Cardiac muscle cell (in vitro differentiated cells and primary cell): ENCODE results near the gene NR6A1. TPM values are rescaled to one million over a fixed set of nuclear protein-coding genes. Genes with fewer than 3 reads are reported as not detected.

Source experiments
- DNase-seq, 2 donors: peaks; one replicate each; pipeline versions ENCODE4 v3.0.0 to v3.0.0-alpha.2; 2010 to 2017; ENCODE audit warnings: low read depth in 1 of 2, low spot score in 1 of 2
- H3K27ac ChIP-seq: fragments of 200-600 bp; sonication (generic); 2 replicates; pipeline ENCODE4 v1.5.1; 2016
- H3K27me3 ChIP-seq: fragments of 200-600 bp; sonication (generic); 2 replicates; pipeline ENCODE4 v1.6.0; 2016; ENCODE audit warnings: control low read depth
- H3K36me3 ChIP-seq: fragments of 200-600 bp; sonication (generic); 2 replicates; pipeline ENCODE4 v1.5.1; 2016; ENCODE audit warnings: control low read depth
- H3K4me1 ChIP-seq: fragments of 200-600 bp; sonication (generic); 2 replicates; pipeline ENCODE4 v1.8.1; 2017; ENCODE audit warnings: low read depth, mild to moderate bottlenecking, mixed run types
- H3K4me3 ChIP-seq: fragments of 200-600 bp; sonication (generic); 2 replicates; pipeline ENCODE4 v1.5.1; 2016; ENCODE audit warnings: mild to moderate bottlenecking
- H3K9me3 ChIP-seq: fragments of 200-600 bp; sonication (generic); 2 replicates; pipeline ENCODE4 v1.5.1; 2017; ENCODE audit warnings: low read depth, mild to moderate bottlenecking, control low read depth
- polyA plus RNA-seq: library from polyadenylated mRNA; unstranded; fragments of >200 nt; fragmentation: Nextera tagmentation; extraction: Ambion mirVana; gene quantifications from 2 replicates; pipeline ENCODE4 v1.2.1, GENCODE V29; 2016
- total RNA-seq: library from RNA; depleted of rRNA; stranded (reverse); fragments of >200 nt; gene quantifications from 2 replicates; pipeline ENCODE4 v1.2.3, GENCODE V29; 2016
- TF ChIP-seq, protein P1 (sequence below): IDR thresholded peaks from 2 replicates; pipeline ENCODE4 v1.5.1; 2012; ENCODE audit warnings: low read depth, mild to moderate bottlenecking, low read length

Gene NR6A1
- total and polyA plus RNA-seq, 2 experiments from 2014 or later, result 3.2 to 19.8 TPM

DNA sequence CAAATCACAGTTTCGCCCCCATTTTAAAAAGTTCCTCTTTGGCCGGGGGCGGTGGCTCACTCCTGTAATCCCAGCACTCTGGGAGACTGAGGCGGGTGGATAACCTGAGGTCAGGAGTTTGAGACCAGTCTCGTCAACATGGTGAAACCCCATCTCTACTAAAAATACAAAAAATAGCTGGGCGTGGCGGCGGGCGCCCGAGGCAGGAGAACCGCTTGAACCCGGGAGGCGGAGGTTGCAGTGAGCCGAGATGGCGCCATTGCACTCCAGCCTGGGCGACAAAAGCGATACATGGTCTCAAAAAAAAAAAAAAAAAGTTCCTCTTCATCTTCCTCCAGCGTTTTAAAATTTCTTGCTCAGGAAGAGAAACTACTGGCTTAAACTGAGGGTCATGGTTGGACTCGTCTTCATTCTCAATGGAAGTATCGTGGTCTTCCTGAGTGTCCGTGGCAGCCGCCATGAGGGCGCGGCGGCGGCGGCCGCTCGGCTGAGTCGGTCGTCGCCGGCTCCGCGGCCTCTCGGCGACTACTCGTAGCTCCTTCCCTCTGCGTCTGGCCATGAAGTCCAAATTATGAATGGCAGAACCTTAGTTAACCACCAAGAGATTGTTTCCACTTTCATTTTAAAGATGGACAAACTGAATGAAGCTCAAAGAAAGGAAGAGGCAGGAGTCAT is 171.9 kb downstream of the NR6A1 start:
- Histone ChIP-seq H3K4me3 (no peak overlapping the region), H3K9me3 (no peaks in the 10 kb centered on the region), H3K36me3 (no peaks in the 10 kb centered on the region), H3K27ac (no peak overlapping the region), H3K27me3 (no peaks in the 10 kb centered on the region), H3K4me1 (peaks cover 29% of the 10 kb centered on the region)
- DNase-seq, result no peak
- TF ChIP-seq, protein P1, sequence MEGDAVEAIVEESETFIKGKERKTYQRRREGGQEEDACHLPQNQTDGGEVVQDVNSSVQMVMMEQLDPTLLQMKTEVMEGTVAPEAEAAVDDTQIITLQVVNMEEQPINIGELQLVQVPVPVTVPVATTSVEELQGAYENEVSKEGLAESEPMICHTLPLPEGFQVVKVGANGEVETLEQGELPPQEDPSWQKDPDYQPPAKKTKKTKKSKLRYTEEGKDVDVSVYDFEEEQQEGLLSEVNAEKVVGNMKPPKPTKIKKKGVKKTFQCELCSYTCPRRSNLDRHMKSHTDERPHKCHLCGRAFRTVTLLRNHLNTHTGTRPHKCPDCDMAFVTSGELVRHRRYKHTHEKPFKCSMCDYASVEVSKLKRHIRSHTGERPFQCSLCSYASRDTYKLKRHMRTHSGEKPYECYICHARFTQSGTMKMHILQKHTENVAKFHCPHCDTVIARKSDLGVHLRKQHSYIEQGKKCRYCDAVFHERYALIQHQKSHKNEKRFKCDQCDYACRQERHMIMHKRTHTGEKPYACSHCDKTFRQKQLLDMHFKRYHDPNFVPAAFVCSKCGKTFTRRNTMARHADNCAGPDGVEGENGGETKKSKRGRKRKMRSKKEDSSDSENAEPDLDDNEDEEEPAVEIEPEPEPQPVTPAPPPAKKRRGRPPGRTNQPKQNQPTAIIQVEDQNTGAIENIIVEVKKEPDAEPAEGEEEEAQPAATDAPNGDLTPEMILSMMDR, result no peak

DNA sequence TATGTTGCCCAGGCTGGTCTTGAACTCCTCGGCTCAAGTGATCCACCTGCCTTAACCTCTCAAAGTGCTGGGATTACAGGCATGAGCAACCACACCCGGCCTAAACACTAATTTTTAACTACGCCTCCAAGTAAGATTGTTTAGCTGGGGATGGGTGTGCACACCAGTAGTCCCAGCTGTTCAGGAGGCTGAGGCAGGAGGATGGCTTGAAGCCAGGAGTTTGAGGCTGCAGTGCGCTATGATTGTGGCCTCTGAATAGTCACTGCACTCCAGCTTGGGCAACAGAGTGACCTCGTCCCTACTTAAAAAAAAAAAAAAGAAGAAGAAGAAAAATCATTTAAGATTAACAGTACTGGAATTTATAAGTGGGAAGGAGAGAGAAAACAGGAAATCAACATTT is 173.1 kb downstream of the NR6A1 start:
- no peak overlapping the region for H3K4me3 ChIP-seq
- H3K9me3 ChIP-seq, result no peaks in the 10 kb centered on the region
- H3K27me3 ChIP-seq, result no peaks in the 10 kb centered on the region
- peaks cover 41% of the 10 kb centered on the region for H3K4me1 ChIP-seq
- no peak overlapping the region for H3K27ac ChIP-seq
- DNase-seq, result no peak
- H3K36me3 ChIP-seq, result no peaks in the 10 kb centered on the region
- TF ChIP-seq, protein P1, result no peak

DNA sequence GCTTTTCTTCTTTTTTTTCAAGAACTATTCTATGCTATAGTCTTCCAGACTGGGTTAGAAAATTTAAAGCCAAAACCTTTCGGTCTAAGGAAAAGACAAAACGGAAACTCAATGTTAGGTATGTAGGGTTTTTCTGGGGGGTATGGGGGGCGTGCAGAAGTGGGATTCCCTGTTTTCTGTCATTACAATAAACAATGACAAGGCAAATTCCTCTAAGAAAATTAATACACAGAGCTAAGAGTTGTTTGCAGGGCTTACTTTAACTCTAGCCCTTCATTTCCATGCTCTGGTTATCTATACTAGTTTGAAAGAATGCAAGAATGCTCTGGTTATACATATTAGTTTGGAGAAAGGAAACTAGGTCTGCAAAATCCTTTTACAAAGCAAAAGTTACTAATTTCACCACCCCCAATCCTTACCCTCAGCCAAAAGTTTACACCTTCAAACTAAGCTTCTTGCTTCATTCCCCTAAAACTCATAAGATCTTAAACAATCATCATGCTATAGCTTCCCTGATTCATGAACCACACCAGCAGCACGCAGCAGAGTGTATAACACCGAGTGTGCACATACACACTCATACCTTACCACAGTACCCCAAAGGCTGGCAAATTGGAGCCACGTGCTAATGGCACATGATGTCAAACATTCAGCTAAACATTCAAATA is 174.8 kb downstream of the NR6A1 start:
- Histone ChIP-seq H3K4me1 (peaks cover 50% of the 10 kb centered on the region), H3K27ac (peak overlapping the region; percentile 57)

DNA sequence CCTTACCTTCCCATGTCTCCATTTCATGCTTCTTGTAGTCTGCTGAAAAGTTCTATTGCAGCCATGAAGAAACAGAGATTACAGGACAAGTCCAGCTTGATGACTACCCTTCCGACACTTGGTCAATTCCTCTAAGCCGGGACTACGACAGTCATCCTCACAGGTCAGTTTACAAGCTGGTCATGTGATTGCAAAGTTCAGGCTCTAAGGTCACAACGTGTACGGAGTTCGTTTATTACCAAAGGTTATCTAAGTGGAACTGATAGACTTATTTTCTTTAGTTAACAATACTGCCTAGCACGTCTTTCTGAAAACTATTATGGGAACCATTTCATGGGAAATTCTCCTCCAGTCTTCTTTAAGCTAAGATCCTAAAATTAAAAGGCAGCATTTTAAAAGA is 175.4 kb downstream of the NR6A1 start:
- TF ChIP-seq, protein P1, result no peak
- Histone ChIP-seq H3K4me1 (peaks cover 50% of the 10 kb centered on the region), H3K27ac (peak overlapping the region; percentile 57), H3K4me3 (peak overlapping the region; percentile 9), H3K9me3 (no peaks in the 10 kb centered on the region), H3K27me3 (no peaks in the 10 kb centered on the region), H3K36me3 (no peaks in the 10 kb centered on the region)
- DNase-seq, result no peak

More for the DNA sequence above, 174.8 kb downstream of the NR6A1 start:
- TF ChIP-seq, protein P1, result no peak
- no peak for DNase-seq
- Histone ChIP-seq H3K4me3 (no peak overlapping the region), H3K9me3 (no peaks in the 10 kb centered on the region), H3K27me3 (no peaks in the 10 kb centered on the region), H3K36me3 (no peaks in the 10 kb centered on the region)

DNA sequence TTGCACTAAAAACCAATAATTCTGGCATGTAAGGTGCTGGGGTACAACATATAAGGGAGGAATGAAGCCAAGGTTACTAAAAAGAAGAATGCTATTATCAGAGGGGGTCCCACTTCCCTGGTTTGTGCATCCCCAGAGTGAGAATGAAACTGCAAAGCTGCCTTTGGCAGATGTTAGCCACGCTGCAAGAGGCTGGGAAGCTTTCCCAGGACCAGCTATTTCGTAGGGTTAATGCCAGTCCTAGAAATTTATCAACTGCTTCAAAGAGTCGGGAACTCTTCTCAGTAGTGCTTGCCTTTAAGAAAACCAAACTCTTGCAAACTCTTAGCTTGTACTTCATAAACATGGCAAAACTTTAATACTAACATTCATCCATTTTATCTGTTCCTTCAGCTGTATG is 176.4 kb downstream of the NR6A1 start:
- no peaks in the 10 kb centered on the region for H3K36me3 ChIP-seq
- H3K4me1 ChIP-seq, result peaks cover 50% of the 10 kb centered on the region
- H3K9me3 ChIP-seq, result no peaks in the 10 kb centered on the region
- peak; percentile 34 to 40 for DNase-seq
- H3K27ac ChIP-seq, result peak overlapping the region; percentile 57
- TF ChIP-seq, protein P1, result no peak
- H3K4me3 ChIP-seq, result peak overlapping the region; percentile 9
- H3K27me3 ChIP-seq, result no peaks in the 10 kb centered on the region
